Uterus (tissue), 4 donors: ENCODE results near the gene ZNF594. TPM values are rescaled to one million over a fixed set of nuclear protein-coding genes. Genes with fewer than 3 reads are reported as not detected.
"Not testable (repeated sequence)": the region's sequence is repeated elsewhere in the genome, so short reads cannot be mapped to it uniquely, and the experiment has no call there.

Experiments used
- DNase-seq, 2 donors: peaks; one replicate each; pipeline ENCODE4 v3.0.0-alpha.2; 2019 to 2020
- H3K27ac ChIP-seq, 2 donors: fragments of 200-600 bp; sonication (generic); 1 replicate in 1 of 2; 2 replicates in 1 of 2; pipeline ENCODE4 v1.5.1; 2016 to 2018
- H3K27me3 ChIP-seq, 2 donors: fragments of 200-600 bp; sonication (generic); one replicate each; pipeline ENCODE4 v1.5.1; 2018 to 2019; ENCODE audit warnings: control low read depth in 1 of 2
- H3K36me3 ChIP-seq, 2 donors: fragments of 200-600 bp; sonication (generic); one replicate each; pipeline ENCODE4 v1.5.1; 2019; ENCODE audit warnings: control low read depth in 1 of 2
- H3K4me1 ChIP-seq, 2 donors: fragments of 200-600 bp; sonication (generic); one replicate each; pipeline ENCODE4 v1.5.1; 2018 to 2019; ENCODE audit warnings: control low read depth in 1 of 2
- H3K4me3 ChIP-seq, 2 donors: fragments of 200-600 bp; sonication (generic); 1 replicate in 1 of 2; 2 replicates in 1 of 2; pipeline ENCODE4 v1.5.1; 2018 to 2019; ENCODE audit warnings: mild to moderate bottlenecking in 1 of 2
- H3K9me3 ChIP-seq, 2 donors: fragments of 200-600 bp; sonication (generic); one replicate each; pipeline ENCODE4 v1.5.1; 2019; ENCODE audit warnings: control low read depth in 1 of 2
- CTCF ChIP-seq, 4 experiments: fragments of 200-600 bp in 2 of 4; fragments of 450-650 bp in 2 of 4; sonication (generic) in 2 of 4; IDR thresholded peaks; one replicate each; pipeline ENCODE4 v1.5.1; 2016 to 2019; ENCODE audit warnings: antibody characterized with exemption in 4 of 4, mild to moderate bottlenecking in 2 of 4, moderate library complexity in 1 of 4
- POLR2A ChIP-seq, 2 donors: fragments of 450-650 bp; IDR thresholded peaks; one replicate each; pipeline ENCODE4 v1.6.1; 2016; ENCODE audit warnings: antibody characterized with exemption in 2 of 2, mild to moderate bottlenecking in 1 of 2, moderate library complexity in 1 of 2
- intact Hi-C: fragments of 100-400 bp; cut with DNase I; formaldehyde crosslinking; loops from one replicate; pipeline ENCODE4 v1.15.1; 2023; ENCODE audit warnings: low total_unique reads
- total RNA-seq, 4 donors: library from RNA; depleted of rRNA in 3 of 4; stranded (reverse); fragments of >200 nt in 3 of 4; gene quantifications; one replicate each; pipeline versions ENCODE4 v1.1.0 to v1.2.4, GENCODE V29; 2014 to 2023
- donor health status: DM: yes; HTN: yes; CAD: no.

ZNF594 gene
- total RNA-seq, 4 donors from 2014 or later, result 7.9 to 43.3 (median 14.3) TPM

DNA sequence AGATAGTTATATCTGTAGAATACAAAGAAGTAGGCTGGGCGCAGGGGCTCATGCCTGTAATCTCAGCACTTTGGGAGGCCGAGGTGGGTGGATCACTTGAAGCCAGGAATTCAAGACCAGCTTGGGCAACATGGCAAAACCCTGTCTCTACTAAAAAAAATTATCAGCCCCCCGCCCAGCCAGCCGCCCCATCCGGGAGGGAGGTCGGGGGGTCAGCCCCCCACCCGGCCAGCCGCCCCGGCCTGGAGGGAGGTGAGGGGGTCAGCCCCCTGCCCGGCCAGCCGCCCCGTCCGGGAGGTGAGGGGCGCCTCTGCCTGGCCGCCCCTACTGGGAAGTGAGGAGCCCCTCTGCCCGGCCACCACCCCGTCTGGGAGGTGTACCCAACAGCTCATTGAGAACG, 48.8 kb downstream of the ZNF594 start:
- intact Hi-C loops, H3K27me3 ChIP-seq, H3K27ac ChIP-seq, H3K9me3 ChIP-seq, DNase-seq, H3K4me1 ChIP-seq, H3K36me3 ChIP-seq, H3K4me3 ChIP-seq: not testable (repeated sequence)

DNA sequence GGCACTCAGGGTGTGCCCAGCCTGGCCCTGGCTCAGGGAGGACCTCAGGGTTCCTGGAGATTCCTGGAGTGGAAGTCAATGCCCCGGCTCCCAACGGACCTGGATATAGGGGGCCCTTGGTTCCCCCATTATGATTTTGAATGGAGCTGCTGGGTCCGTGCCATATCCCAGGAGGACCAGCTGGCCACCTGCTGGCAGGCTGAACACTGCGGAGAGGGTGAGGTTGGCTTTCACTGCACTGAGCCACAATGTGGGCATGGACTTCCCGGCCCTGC, 52.3 kb downstream of the ZNF594 start:
- Histone ChIP-seq H3K36me3 (no peaks in the 10 kb centered on the region), H3K4me1 (no peaks in the 10 kb centered on the region), H3K27ac (no peak overlapping the region), H3K27me3 (no peaks in the 10 kb centered on the region), H3K4me3 (no peak overlapping the region), H3K9me3 (no peaks in the 10 kb centered on the region)
- no peak for TF ChIP-seq CTCF (IDR thresholded peaks at IDR 0.05)
- no peak for TF ChIP-seq POLR2A (IDR thresholded peaks at IDR 0.05)
- DNase-seq, result no peak
- intact Hi-C loops, result no loop called here

GRCh38 chr17:5138616-5139457, 52.8 kb downstream of the ZNF594 start:
- intact Hi-C loops, result no loop called here
- H3K4me1 ChIP-seq, result no peaks in the 10 kb centered on the region
- no peak overlapping the region for H3K4me3 ChIP-seq
- no peaks in the 10 kb centered on the region for H3K27me3 ChIP-seq
- TF ChIP-seq POLR2A (IDR thresholded peaks at IDR 0.05) (no peak), CTCF (IDR thresholded peaks at IDR 0.05) (no peak)
- no peak for DNase-seq
- H3K36me3 ChIP-seq, result no peaks in the 10 kb centered on the region
- H3K27ac ChIP-seq, result no peak overlapping the region
- no peaks in the 10 kb centered on the region for H3K9me3 ChIP-seq

DNA sequence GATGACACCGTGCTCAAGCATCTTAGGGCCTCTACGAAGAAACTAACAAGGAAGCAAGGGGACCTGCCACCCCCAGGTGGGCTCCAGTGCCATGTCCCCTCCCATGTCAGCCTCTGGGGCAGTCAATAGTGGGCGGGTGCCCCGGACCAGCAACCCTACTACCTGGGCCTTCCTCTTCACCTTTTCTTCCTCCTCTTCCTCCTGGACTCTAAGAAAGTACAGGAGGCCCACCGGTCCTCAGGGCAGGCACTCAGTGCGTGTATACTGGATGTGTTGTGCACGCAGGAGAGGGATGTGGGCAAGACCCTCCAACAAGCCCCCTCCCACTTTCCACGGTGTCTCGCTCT, 53.5 kb downstream of the ZNF594 start:
- H3K9me3 ChIP-seq, DNase-seq, H3K27me3 ChIP-seq, H3K4me1 ChIP-seq, H3K27ac ChIP-seq, intact Hi-C loops, H3K4me3 ChIP-seq, H3K36me3 ChIP-seq: not testable (repeated sequence)

DNA sequence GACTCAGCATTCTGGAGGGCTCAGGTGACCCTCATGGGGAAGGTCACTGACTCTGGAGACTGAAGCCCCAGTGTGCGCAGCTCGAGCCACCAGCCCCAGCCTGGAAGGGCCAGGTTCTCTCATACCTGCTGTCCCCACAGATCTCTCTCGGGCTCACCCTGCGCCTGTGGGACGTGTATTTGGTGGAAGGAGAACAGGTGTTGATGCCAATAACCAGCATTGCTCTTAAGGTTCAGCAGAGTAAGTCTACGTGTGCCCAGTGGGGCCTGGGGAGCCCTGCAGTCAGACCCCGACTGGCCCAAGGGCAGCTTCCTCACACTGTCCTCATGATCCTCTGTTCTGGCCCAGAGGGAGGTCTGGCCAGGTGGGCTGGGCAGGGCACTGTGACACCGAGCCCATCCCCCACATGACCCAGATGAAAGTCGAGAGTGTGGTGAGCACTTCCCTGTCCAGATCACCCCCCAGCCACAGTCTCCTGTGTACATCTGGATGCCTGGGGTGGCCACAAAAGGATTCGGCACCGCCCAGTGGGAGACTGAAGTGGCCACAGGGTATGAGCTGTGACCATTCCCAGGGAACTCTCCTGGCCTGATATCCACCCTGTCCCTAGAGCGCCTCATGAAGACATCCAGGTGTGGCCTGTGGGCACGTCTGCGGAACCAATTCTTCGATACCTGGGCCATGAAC, 54.0 kb downstream of the ZNF594 start:
- intact Hi-C loops, H3K9me3 ChIP-seq, H3K27ac ChIP-seq, H3K27me3 ChIP-seq, H3K36me3 ChIP-seq, H3K4me3 ChIP-seq, DNase-seq, H3K4me1 ChIP-seq: not testable (repeated sequence)

GRCh38 chr17:5136580-5137412, 54.9 kb downstream of the ZNF594 start:
- H3K27ac ChIP-seq, H3K27me3 ChIP-seq, H3K9me3 ChIP-seq, intact Hi-C loops, H3K4me3 ChIP-seq, H3K4me1 ChIP-seq, DNase-seq, H3K36me3 ChIP-seq: not testable (repeated sequence)
